22Rv1 (cell line): ENCODE data around the gene TBC1D1.

Experiments
- H3K27ac ChIP-seq: fragments of 450-650 bp; 2 replicates; pipeline ENCODE4 v1.5.1; 2017
- CTCF ChIP-seq: fragments of 450-650 bp; IDR thresholded peaks from 2 replicates; pipeline ENCODE4 v1.5.1; 2017; ENCODE audit warnings: mild to moderate bottlenecking
- ZFX ChIP-seq: fragments of 450-650 bp; IDR thresholded peaks from 2 replicates; pipeline ENCODE4 v1.6.1; 2017; ENCODE audit warnings: antibody characterized with exemption, borderline replicate concordance

The TBC1D1 gene

GRCh38 chr4:37956941-37957340 is 66.1 kb downstream of the TBC1D1 start:
- no peak overlapping the region for H3K27ac ChIP-seq
- no peak for TF ChIP-seq ZFX
- TF ChIP-seq CTCF = no peak

GRCh38 chr4:37958932-37959331 is 68.0 kb downstream of the TBC1D1 start:
- TF ChIP-seq ZFX (no peak), CTCF (no peak)

GRCh38 chr4:37960098-37960497 is 69.2 kb downstream of the TBC1D1 start, which contains the start of gene PTTG2:
TSS of gene PTTG2 (plus strand) at chr4:37960398. CDS start at chr4:37960435, 37 bp downstream.
- no peak for TF ChIP-seq ZFX
- no peak for TF ChIP-seq CTCF
- no peak within 1 kb of the TSS for H3K27ac ChIP-seq

More at GRCh38 chr4:37958932-37959331, 68.0 kb downstream of the TBC1D1 start:
- no peak overlapping the region for H3K27ac ChIP-seq

GRCh38 chr4:37960679-37961450 is 70.0 kb downstream of the TBC1D1 start:
- no peak overlapping the region for H3K27ac ChIP-seq
- TF ChIP-seq CTCF = no peak
- TF ChIP-seq ZFX = no peak

- TF ChIP-seq CTCF = no peak
- no peak for TF ChIP-seq ZFX
- H3K27ac ChIP-seq = no peak overlapping the region
These were observed 74.0 kb downstream of the TBC1D1 start for GRCh38 chr4:37964734-37965457.

- no peak overlapping the region for H3K27ac ChIP-seq
- TF ChIP-seq CTCF = no peak
These were observed 75.2 kb downstream of the TBC1D1 start for GRCh38 chr4:37966044-37966443.

- H3K27ac ChIP-seq = no peak overlapping the region
- TF ChIP-seq CTCF = no peak
- TF ChIP-seq ZFX = no peak
These were observed 76.9 kb downstream of the TBC1D1 start for GRCh38 chr4:37967736-37968135.
